SKM-1 treated with dmso at 0.1 percent for 144 hours (cell line): ENCODE results near the gene PPP1R12C.

ENCODE experiments used
- DNase-seq: peaks from one replicate; lab custom pipeline; 2025; ENCODE audit not compliant: unreplicated experiment; lab: John Stamatoyannopoulos, UW

The PPP1R12C gene

GRCh38 chr19:55046975-55047622 lies 70.3 kb downstream of the PPP1R12C start:
- DNase-seq: no peak

GRCh38 chr19:55044771-55045716 lies 72.4 kb downstream of the PPP1R12C start:
- DNase-seq: no peak

GRCh38 chr19:55044286-55044685 lies 73.2 kb downstream of the PPP1R12C start:
- no peak for DNase-seq

- no peak for DNase-seq
These were observed 74.7 kb downstream of the PPP1R12C start for GRCh38 chr19:55042688-55043087.

GRCh38 chr19:55042344-55042678 lies 75.1 kb downstream of the PPP1R12C start:
- DNase-seq: no peak

- no peak for DNase-seq
These were observed 75.7 kb downstream of the PPP1R12C start for GRCh38 chr19:55041627-55042343.

GRCh38 chr19:55041244-55041626 lies 76.2 kb downstream of the PPP1R12C start:
- no peak for DNase-seq
